Hepatic stellate cell (primary cell): ENCODE results near the gene GSTM2.

ENCODE experiments used
- DNase-seq: peaks from one replicate; pipeline ENCODE4 v3.0.0; 2011; ENCODE audit warnings: low spot score

Gene GSTM2

DNA sequence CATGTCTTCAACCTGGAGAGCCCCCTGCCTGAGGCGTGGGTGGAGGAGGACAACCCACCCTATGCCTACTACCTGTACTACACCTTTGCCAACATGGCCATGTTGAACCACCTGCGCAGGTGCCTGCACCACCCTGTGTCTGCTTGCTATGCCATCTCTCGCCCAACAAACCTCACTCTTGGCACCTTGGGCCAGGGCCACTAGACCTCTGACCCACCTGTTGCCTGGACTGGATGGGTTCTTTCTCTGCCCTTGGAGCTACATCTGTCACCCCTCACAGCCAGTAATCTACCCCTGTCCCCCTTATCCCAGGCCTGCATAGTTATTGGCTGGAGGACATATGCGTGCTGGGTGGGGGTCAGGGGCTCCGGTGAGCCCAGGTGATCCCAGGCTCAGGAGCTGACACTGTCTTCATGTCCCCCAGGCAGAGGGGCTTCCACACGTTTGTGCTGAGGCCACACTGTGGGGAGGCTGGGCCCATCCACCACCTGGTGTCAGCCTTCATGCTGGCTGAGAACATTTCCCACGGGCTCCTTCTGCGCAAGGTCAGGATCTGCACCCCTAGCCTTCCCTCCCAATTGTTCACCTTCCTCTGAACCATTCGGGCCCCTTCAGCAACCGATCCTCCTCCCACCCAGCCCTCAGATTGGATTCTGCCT, 38.4 kb upstream of the GSTM2 start:
- no peak for DNase-seq

DNA sequence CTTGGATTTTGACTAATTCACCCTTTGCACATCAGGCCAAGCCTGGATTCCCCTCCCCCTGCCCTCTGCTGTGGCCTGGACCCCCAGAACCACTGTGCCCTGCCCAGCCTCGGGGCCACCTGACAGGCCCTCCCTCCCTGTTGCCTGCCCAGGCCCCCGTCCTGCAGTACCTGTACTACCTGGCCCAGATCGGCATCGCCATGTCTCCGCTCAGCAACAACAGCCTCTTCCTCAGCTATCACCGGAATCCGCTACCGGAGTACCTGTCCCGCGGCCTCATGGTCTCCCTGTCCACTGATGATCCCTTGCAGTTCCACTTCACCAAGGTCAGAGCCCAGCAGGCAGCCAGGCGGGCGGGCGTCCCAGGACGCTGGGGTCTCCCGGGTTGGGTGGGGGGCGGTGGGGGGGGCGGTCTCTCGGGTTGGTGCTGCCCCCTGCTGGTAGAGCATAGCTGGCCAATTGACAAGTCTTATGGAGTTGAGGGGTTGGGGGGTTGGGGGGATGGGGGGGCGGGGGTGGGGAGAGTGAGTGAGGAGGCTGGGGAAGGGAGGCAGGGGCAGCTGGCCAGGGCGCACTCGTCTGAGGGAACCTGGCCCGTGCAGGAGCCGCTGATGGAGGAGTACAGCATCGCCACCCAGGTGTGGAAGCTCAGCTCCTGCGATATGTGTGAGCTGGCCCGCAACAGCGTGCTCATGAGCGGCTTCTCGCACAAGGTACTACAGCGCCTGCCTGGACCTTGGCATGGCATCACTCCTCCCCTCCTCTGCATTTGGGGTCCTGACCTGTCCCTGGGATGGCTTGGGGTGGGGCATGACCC, 37.6 kb upstream of the GSTM2 start:
- no peak for DNase-seq

DNA sequence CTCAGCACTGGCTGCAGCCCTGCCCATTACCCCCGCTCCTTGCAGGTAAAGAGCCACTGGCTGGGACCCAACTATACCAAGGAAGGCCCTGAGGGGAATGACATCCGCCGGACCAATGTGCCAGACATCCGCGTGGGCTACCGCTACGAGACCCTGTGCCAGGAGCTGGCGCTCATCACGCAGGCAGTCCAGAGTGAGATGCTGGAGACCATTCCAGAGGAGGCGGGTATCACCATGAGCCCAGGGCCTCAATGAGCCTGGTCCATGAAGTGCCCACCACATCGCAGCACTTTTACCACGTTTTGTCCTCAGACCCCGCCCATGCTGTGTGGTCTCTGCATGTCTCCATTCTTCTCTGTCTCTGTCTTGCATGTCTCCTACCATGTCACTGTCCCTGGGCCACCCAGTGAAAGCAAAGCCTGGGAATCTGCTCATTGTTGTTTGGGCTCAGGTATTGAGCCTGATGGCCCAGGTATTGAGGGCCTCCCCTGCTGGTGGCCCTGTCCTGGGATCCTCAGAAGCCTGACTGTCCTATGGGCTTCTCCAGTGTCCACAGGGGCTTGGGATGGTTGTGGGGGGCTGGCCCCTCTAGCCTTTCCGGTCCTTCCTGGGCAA, 36.9 kb upstream of the GSTM2 start:
- DNase-seq, result no peak

DNA sequence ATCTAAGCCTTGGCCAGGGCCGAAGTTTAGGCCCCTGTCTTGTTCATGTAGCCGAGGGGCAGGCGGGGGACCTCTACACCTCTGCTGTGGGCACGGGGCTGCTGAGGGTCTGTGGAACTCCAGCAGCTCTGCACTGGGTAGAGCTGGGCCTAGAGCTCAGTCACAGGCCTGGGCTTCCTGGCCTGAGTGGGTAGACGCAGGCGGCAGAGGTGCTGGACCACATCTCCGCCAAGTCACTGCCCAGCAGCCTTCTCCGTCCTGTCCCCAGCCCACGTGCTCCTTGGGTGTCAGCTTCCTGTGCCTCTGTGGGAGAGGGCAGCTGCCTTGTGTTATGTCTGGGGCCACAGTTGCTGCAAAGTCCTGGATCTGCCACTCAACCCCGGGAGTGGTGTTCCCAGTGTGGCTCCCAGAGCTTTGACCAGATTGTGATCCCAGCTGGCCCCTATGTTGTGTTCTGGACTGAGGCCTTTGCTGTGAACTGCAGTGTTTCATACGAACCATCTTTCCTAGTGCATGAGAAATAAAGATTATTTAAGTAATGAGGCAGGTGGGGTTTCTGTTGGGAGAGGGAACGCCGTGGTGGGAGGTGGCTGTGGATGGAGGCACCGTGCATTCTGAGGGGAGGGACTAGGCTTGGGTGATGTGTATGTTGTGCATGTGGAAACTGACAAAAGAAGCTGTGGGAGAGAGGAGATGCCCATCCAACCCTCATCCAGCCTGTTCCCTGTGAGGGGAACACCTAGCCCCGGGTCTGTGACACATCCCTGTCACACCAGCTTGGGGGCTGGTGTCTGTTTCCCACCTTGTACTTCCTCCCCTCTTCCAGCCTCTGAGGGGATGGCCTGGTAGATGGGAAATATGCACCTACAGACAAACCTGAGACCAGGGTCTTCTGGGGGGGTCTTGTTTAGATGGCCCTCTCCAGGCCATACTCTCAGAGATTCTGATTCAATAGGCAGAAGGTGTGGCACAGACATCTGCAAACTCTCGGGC, 36.0 kb upstream of the GSTM2 start:
- no peak for DNase-seq

DNA sequence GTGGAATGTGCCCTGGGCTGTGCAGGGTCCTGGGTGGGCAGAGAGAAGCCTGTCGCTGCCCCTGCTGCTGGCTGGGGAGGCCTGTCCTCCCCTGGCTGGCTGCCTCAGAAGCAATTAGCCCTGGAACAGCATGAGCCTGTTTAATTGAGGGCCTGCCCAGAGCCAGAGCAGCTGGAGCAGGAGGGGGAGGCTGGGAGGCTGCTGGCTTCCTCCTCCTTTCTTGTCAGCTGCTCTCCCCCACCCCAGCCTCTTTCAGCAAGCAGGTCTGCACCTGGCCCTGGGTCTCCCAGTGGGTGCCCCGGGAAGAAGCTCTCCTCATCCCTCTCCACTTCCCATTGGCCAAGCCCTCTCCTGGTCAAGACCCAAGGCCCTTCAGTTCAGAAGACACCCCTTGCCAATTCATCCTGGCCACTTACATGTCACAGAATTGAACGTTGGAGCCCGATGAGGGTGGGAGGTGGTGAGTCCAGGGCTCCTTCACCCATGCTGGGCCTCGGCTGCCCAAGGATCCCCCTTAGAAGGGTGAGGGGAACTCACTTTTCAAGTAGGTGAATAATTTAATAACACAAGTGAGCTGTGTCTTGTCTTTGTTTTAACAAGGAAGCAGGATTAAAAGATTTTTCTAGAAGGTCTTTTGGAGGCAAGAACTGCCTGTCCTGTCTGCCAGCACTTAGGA, 35.0 kb upstream of the GSTM2 start:
- no peak for DNase-seq

DNA sequence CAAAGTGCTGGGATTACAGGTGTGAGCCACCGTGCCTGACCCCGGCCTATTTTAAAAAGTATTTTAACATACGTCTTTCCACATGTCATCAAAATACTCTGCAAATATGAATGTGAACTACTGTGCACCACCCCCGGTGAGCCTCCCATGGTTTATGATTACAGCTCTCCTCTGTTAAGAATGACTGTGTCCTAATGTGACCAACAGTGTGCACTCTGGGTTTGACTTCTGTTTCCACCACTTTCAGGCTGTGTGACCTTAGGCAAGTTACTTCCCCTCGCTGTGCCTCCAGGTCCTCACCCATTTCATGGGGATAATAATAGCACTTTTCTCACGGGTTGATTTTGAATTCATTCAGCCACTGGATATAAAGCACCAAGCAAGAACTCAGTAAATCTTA, 33.6 kb upstream of the GSTM2 start:
- no peak for DNase-seq

DNA sequence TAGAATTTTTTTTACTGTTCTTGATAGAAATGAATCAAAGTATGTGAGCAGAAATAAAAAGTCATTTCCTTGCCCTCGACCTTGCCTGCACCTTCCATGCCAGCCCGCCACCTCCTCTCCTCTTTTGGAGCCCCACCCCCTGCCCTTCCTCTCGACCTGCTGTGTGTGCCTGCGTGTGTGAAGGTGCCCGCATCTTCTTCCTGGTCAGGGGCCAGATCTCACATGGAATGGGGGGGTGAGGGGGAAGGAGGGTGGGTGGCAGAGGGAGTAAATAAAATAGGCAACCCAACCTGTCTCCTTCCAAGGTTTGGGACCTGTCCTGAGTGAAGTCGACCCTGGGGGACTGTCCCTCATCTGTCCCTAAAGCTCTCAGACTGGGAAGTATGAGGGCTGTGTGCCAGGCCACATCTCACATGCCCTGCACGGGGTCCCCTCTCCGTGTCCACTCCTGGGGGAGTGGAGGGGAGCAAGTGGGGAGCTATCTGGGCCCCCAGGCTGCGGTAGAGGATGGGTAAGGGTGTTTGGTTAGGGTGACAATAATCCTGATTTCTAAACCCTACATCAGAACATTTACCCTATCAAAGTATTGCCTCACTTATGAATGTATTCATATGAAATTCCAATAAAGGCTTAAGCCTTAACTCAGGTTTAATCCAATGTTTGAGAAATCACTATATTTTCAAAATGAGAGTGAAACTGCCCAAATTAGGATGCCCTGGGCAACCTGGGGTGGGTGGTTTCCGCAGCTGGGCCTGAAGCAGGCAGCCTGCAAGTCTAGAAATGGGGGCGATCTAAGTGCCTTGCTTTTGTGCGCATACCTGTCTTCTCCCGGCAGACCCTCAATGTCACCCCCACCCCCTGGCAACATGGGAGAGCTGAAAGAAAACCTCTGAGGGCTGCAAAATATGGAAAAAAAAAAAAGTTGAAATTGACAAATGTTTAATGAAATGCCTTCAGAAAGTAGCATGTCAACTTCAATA, 32.8 kb upstream of the GSTM2 start:
- DNase-seq, result no peak

DNA sequence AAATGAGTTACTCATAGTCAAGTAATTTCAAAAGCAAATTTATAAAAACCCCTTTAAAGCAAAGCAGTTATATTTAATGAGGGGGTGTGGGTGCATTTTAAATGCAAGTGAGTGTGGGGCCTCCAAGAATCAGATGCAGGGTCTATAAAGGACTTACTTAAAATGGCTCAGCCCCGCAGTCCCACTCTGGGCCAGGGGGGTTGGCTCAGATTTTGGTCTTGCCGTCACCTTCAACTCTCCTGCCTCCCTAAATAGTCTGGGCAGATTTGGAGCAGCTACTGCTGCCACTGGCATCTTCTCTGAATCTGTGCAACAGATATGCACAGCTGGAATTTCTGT, 32.0 kb upstream of the GSTM2 start:
- no peak for DNase-seq

DNA sequence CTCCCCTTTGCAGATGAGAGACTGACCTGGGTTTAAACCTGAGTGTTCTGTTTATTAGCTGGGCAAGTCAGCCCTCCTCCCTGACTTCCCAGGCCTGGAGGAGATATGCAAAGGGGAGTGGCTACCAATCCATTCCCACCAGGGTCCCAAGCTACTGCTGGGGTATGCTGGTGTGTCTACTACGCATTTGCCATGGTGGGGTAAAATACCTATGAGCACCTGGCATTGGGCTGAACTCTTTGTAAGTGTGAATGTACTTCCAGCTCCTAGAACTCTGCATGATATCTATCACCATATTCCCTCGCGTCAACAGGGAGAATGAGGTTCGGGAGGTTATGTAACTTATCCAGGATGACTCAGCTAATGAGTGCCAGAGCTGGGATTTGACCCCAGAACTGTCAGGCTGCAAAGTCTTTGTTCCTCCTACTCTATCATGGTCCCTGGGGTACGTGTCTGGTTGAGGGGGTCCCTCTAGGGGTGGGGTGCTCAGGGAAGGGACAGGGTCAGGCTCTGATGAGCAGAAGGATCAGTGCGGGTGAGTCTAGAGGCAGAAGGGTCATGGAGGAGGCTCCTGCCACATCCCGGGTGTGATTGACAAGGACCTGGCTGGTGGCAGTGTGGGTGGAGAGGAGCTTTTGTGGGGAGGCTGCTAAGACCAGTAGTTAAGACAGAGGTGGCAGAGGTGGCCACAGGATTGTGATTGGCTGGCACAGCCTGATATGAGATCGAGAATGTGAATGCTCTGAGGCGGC, 31.5 kb upstream of the GSTM2 start:
- peak; percentile 71 for DNase-seq

DNA sequence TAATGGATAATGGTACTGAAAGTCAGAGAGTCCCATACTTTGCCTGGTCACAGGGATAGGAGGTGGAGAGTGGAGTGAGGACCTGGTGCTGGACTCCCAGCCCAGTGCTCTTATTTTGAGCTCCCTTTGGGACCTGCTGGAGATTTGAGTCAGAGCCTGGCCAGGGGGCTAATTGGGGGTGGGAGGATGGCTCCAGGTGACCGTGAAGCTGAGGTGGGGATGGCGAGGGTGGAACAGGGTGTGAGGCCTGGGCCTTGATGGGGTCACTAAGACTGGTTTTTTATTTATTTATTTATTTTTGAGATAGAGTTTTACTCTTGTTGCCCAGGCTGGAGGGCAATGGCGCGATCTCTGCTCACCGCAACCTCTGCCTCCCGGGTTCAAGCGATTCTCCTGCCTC, 30.4 kb upstream of the GSTM2 start:
- DNase-seq, result no peak

DNA sequence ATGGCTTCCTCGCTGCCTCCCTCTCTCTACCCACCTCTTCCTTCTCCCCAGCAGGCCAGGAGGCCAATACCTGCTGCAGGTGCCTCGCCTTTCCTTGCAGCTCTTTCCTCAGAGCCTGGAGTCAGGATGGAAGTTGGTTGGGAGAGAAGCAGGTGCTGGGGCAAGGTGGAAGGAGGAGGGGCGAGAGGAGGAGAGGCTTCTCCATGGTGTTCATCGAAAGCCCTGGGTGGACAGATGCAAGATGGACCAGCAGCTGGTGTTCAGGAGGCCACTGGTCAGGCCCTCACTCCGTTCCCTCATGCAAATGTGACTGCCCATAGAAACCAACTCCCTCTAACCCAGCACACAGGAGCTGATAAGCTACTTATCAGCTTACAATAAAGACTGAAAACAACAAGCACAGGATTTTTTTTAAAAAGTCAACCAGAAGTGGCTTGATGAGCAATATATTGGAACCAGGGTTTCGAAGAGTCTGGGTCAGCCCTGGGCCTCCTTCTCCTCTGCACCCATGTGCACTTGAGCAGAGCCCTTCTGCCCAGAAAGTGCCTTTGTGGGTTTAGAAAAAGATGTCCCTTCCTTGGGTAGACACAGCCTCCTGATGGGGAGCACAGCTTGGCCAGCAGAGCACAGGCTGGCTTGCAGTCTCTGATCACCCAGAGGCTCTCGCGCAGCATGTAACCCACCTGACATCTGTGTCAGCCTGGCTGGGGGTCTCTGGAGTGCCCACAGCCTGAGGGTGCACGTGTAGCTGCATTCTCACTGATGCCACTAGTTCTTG, 28.6 kb upstream of the GSTM2 start:
- DNase-seq, result no peak

DNA sequence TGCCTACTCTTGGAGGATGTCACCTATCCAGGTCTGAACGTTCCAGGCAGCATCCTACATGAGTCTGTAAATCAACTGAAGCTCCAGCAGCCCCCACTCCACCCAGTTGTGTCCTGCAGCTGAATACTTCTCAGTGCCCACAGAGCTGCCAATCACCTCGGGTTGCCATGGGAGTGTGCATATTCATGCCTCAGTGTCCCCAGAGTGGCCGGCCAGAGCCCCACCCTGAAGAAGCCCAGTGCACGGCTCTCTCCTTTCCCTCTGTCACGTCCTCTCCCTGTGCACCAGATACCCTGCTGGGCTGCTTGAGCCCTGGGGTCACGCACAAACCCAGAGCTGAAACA, 28.0 kb upstream of the GSTM2 start:
- DNase-seq, result no peak

DNA sequence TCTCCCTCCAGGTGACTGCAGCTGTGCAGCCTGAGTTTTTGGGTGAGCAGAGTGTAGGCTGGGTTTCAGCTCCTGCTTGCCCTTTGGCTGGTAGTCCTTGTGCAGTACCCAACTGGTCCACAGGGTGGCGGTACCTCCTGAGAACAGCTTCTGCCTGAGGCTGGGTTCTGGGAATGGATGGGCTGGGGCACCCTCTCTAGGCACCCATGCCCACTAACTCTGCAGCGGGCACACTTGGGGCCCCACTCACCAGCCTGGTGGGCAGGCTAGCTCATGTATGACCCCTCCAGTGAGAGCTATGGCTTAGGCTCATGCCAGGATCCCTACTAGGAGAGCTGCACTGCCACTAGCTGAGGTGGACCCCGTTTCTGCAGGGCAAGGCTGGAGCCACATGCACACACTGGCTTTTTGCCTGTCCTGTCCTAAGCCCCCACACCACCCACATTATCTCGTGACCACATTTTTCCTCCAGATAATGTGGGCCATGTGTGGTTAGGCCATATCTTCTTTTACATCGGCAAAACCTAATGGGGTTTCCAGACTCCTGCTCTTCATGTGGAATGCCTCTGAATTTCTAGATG, 27.5 kb upstream of the GSTM2 start:
- DNase-seq, result peak; percentile 72

DNA sequence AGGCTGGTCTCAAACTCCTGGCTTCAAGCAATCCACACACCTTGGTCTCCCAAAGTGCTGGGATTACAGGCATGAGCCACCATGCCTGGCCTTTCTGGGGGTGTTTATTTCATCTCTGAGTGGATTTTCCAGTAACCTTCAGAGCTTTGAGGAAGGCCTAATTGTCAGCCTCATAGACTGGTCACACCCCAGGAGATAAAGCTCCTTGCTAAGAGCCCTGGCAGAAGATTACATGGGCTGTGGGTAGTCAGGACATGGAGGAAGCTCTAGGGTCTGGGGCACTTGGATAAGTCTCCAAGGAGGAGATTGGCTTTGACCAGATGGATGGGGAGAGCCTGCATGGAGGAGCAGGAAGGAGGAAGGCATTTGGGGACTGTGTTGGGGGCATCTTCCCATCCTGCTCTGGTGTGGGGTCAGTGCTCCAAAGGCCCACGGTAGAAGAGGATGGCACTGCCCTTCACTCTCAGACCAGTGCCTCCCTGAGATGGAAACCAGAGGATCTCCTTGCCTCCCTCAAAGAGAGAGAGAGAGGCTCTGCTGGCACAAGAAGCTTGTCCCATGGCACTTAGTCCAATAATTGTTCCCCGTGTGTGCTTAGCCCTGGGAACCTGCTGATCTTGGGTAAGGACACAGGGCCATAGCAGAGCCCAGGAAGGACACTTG, 26.6 kb upstream of the GSTM2 start:
- DNase-seq, result no peak

DNA sequence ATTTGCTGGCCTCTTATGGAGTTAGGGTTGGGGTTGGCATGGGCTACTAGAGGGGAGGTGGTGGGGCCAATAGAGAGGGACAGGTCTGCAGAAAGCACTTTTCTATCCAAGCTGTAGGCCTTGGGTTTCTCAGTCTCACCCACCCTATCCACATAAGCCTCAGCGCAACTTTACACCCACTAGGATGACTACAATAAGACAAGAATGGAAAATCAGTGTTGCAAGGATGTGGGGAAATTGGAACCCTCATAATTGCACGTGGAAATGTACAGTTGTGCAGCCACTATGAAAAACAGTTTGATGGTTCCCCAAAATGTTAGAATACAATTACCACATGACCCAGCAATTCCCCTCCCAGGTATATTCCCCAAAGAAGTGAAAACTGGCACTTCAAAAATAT, 26.0 kb upstream of the GSTM2 start:
- DNase-seq, result no peak

DNA sequence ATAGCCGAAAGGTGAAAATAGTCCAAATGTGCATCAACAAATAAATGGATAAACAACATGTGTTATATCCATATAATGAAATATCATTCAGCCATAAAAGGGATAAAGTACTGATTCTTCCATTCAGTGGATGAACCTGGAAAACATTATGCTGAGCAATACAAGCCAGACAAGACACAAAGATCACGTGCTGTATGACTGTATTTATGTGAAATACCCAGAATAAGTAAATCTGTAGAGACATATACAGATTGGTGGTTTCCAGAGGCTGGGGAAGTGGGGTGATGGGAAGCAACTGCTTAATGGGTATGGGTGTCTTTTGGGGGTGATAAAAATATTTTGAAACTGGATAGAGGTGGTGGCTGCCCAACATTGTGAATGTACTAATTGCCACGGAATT, 25.2 kb upstream of the GSTM2 start:
- DNase-seq, result no peak

DNA sequence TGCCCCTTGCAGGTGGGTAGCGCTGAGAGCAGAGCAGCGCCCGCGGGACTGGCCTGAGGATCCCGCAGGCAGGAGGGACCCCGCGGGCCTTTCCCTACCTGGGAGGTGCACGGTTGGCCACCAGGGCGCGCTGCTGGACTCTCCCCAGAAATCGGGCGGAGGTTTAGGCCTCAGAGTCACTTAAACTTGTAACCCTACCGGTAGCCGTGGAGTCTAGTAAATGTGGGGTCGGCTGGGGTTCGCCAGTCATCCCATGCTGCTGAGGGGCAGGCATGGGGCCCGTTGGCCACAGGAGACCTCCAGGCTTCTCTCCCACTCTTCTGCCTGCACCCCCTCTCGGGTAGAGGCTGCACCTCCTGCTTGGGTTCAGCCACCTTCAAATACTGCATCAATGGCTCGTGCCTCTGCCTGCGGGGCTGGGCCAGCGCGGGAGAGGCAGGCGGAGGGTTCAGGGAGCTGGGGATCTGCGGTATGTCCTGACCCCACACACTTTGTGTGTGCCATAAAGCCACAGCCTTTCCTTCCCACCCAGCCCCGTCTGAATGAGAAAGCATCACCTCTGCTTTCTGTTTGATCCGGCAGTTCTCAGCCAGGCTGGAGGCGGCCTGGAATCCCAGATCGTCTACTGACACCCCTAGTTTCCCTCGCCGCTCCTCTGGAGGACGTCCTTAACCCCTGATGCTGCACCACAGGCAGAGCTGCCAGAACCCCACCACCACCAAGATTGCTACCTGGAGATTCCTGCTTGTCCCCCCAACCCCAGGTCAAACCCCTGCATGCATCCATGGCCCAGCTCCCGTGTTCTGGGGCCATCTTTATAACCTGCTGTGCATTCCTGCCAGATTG, 24.2 kb upstream of the GSTM2 start:
- DNase-seq, result peak; percentile 84
